ENCODE data around the gene MMP12. TPM values are rescaled to one million over a fixed set of nuclear protein-coding genes. Genes with fewer than 3 reads are reported as not detected.

Gene MMP12
- total and polyA plus RNA-seq, 8 donors = 0.71 TPM; not detected in 7

GRCh38 chr11:102837646-102838045 is 37.1 kb downstream of the MMP12 start:
- DNase-seq (no peak), ATAC-seq (no peak)
- Histone ChIP-seq H3K9me3 (no peaks in the 10 kb centered on the region), H3K36me3 (no peaks in the 10 kb centered on the region), H3K4me3 (no peak overlapping the region), H3K27me3 (peaks cover 0 to under 1% of the 10 kb centered on the region in 2 donors), H3K4me1 (no peaks in the 10 kb centered on the region), H3K27ac (no peak overlapping the region)
- intact Hi-C loops (cut with DNase I) = no loop called here
- no peak for TF ChIP-seq CTCF (IDR thresholded peaks at IDR 0.05)

- Histone ChIP-seq H3K27ac (no peak overlapping the region), H3K36me3 (no peaks in the 10 kb centered on the region), H3K4me3 (no peak overlapping the region), H3K9me3 (no peaks in the 10 kb centered on the region), H3K4me1 (no peaks in the 10 kb centered on the region), H3K27me3 (peaks cover 0 to 6% of the 10 kb centered on the region in 2 donors)
- DNase-seq = no peak
- intact Hi-C loops (cut with DNase I) = no loop called here
- no peak for TF ChIP-seq CTCF (IDR thresholded peaks at IDR 0.05)
- ATAC-seq = no peak
Observed at GRCh38 chr11:102837156-102837555, 37.6 kb downstream of the MMP12 start.

- H3K27me3 ChIP-seq = peaks cover 0 to 13% of the 10 kb centered on the region in 2 donors
- no peak for DNase-seq
- no peak overlapping the region for H3K27ac ChIP-seq
- intact Hi-C loops (cut with DNase I) = no loop called here
- no peaks in the 10 kb centered on the region for H3K36me3 ChIP-seq
- ATAC-seq = no peak
- no peak overlapping the region for H3K4me3 ChIP-seq
- TF ChIP-seq CTCF (IDR thresholded peaks at IDR 0.05) = no peak
- H3K4me1 ChIP-seq = no peaks in the 10 kb centered on the region
- no peaks in the 10 kb centered on the region for H3K9me3 ChIP-seq
Observed at GRCh38 chr11:102836290-102836875, 38.4 kb downstream of the MMP12 start.

- no peak for TF ChIP-seq CTCF (IDR thresholded peaks at IDR 0.05)
- H3K27me3 ChIP-seq = peaks cover 0 to 36% of the 10 kb centered on the region in 2 donors
- DNase-seq (no peak), ATAC-seq (no peak)
- H3K4me3 ChIP-seq = no peak overlapping the region
- intact Hi-C loops (cut with DNase I) = no loop called here
- H3K9me3 ChIP-seq = no peaks in the 10 kb centered on the region
- no peaks in the 10 kb centered on the region for H3K4me1 ChIP-seq
- H3K27ac ChIP-seq = no peak overlapping the region
- H3K36me3 ChIP-seq = no peaks in the 10 kb centered on the region
Observed at GRCh38 chr11:102833731-102834130, 41.1 kb downstream of the MMP12 start.

- H3K9me3 ChIP-seq = no peaks in the 10 kb centered on the region
- intact Hi-C loops (cut with DNase I) = no loop called here
- H3K27me3 ChIP-seq = peaks cover 0 to 36% of the 10 kb centered on the region in 2 donors
- H3K27ac ChIP-seq = no peak overlapping the region
- no peak for TF ChIP-seq CTCF (IDR thresholded peaks at IDR 0.05)
- no peak overlapping the region for H3K4me3 ChIP-seq
- ATAC-seq (no peak), DNase-seq (no peak)
- H3K36me3 ChIP-seq = no peaks in the 10 kb centered on the region
- no peaks in the 10 kb centered on the region for H3K4me1 ChIP-seq
Observed at GRCh38 chr11:102832612-102833011, 42.2 kb downstream of the MMP12 start.
